ENCODE measurements around the gene FLII.

FLII gene

GRCh38 chr17:18208092-18208491, 50.4 kb downstream of the FLII start:
- TF ChIP-seq CTCF (conservative IDR thresholded peaks at IDR 0.05) = no peak

GRCh38 chr17:18206962-18207361, 51.6 kb downstream of the FLII start:
- no peak overlapping the region for H3K27ac ChIP-seq
- no peak for TF ChIP-seq CTCF (conservative IDR thresholded peaks at IDR 0.05)

More at GRCh38 chr17:18208092-18208491, 50.4 kb downstream of the FLII start:
- H3K27ac ChIP-seq = no peak overlapping the region

GRCh38 chr17:18205861-18206260, 52.7 kb downstream of the FLII start:
- TF ChIP-seq CTCF (conservative IDR thresholded peaks at IDR 0.05) = no peak
- H3K27ac ChIP-seq = no peak overlapping the region

- H3K27ac ChIP-seq = no peak overlapping the region
- no peak for TF ChIP-seq CTCF (conservative IDR thresholded peaks at IDR 0.05)
Observed at GRCh38 chr17:18203308-18203707, 55.2 kb downstream of the FLII start.

GRCh38 chr17:18201108-18201507, 57.4 kb downstream of the FLII start:
- TF ChIP-seq CTCF (conservative IDR thresholded peaks at IDR 0.05) = no peak
- no peak overlapping the region for H3K27ac ChIP-seq

- no peak overlapping the region for H3K27ac ChIP-seq
- TF ChIP-seq CTCF (conservative IDR thresholded peaks at IDR 0.05) = no peak
Observed at GRCh38 chr17:18198530-18198929, 60.0 kb downstream of the FLII start.

- TF ChIP-seq CTCF (conservative IDR thresholded peaks at IDR 0.05) = no peak
- H3K27ac ChIP-seq = no peak overlapping the region
Observed at GRCh38 chr17:18197535-18198194, 60.9 kb downstream of the FLII start.

Data from VCaP (cell line).